ENCODE results near the gene EGR2. TPM values are rescaled to one million over a fixed set of nuclear protein-coding genes. Genes with fewer than 3 reads are reported as not detected.

The EGR2 gene
- polyA plus RNA-seq, 1 donor from 2014 or later: 1.7 TPM

DNA sequence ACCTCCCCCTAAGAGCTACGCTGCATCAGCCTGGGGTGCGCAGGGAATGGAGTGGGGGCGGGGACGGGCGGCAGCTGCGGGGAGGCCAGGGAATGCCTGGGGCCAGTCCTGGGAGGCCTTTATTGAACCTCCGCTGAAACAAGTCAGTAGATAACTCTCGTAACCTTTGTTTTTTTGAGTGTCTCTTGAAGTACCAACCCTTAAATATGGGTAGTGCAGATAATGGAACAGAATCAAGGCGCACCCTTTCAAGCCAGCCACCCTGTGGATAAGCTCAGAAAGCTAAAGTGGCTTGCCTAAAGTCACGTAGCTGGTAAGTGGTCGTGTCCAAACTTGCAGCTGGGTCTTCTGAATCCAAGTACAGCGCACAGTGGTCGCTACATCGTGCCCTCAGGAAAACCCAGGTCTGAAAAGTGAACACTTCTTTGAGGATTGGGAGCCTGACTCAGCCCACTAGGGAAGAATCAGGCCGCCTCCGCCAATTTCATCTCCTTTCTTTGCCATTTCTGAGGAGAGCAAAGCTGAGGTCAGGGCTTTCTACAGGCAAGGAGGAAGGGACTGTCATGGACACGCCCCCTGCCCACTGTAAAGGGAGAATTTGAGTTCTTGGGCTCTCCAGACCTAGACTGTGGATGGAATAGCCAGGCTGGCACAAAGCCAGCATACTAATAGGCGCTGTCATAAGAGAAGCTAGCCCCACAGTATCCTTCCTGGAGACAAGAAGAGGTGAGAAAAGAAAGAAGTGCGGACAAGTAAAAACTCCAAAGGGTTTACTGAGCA, 3.2 kb upstream of the EGR2 start:
- Histone ChIP-seq H3K9ac (ENCODE audit: low read length) (no peak overlapping the region), H3K79me2 (replicated peaks; ENCODE audit: insufficient read depth, low read length) (no peaks in the 10 kb centered on the region), H4K20me1 (ENCODE audit: insufficient read depth) (no peaks in the 10 kb centered on the region), H3K27ac (ENCODE audit: low read length) (no peak overlapping the region), H3K36me3 (ENCODE audit: insufficient read depth, low read length) (no peaks in the 10 kb centered on the region), H3F3A (ENCODE audit: insufficient read depth, low read length, poor library complexity, severe bottlenecking) (peaks cover 4% of the 10 kb centered on the region), H3K9me3 (ENCODE audit: low read length) (no peaks in the 10 kb centered on the region), H2AFZ (ENCODE audit: low read depth, low read length) (no peak overlapping the region), H3K4me2 (ENCODE audit: low read length) (no peak overlapping the region), H3K27me3 (ENCODE audit: insufficient read depth, low read depth, low read length) (peaks cover 69% of the 10 kb centered on the region), H3K4me3 (ENCODE audit: low read length) (peak overlapping the region; percentile 80), H3K9me2 (ENCODE audit: insufficient read depth, low read length) (no peaks in the 10 kb centered on the region)
- TF ChIP-seq EZH2 (IDR thresholded peaks at IDR 0.05; ENCODE audit: borderline replicate concordance, insufficient read depth, low read length, poor library complexity, severe bottlenecking): no peak
- TF ChIP-seq POLR2AphosphoS5 (IDR thresholded peaks at IDR 0.05): no peak
- TF ChIP-seq MXI1 (conservative IDR thresholded peaks at IDR 0.05; ENCODE audit: poor library complexity, severe bottlenecking): no peak
- TF ChIP-seq EP300 (conservative IDR thresholded peaks at IDR 0.05; ENCODE audit: poor library complexity, severe bottlenecking): no peak
- TF ChIP-seq, protein P1, sequence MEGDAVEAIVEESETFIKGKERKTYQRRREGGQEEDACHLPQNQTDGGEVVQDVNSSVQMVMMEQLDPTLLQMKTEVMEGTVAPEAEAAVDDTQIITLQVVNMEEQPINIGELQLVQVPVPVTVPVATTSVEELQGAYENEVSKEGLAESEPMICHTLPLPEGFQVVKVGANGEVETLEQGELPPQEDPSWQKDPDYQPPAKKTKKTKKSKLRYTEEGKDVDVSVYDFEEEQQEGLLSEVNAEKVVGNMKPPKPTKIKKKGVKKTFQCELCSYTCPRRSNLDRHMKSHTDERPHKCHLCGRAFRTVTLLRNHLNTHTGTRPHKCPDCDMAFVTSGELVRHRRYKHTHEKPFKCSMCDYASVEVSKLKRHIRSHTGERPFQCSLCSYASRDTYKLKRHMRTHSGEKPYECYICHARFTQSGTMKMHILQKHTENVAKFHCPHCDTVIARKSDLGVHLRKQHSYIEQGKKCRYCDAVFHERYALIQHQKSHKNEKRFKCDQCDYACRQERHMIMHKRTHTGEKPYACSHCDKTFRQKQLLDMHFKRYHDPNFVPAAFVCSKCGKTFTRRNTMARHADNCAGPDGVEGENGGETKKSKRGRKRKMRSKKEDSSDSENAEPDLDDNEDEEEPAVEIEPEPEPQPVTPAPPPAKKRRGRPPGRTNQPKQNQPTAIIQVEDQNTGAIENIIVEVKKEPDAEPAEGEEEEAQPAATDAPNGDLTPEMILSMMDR (IDR thresholded peaks at IDR 0.05; ENCODE audit: poor library complexity, severe bottlenecking): no peak
- TF ChIP-seq, protein P2, sequence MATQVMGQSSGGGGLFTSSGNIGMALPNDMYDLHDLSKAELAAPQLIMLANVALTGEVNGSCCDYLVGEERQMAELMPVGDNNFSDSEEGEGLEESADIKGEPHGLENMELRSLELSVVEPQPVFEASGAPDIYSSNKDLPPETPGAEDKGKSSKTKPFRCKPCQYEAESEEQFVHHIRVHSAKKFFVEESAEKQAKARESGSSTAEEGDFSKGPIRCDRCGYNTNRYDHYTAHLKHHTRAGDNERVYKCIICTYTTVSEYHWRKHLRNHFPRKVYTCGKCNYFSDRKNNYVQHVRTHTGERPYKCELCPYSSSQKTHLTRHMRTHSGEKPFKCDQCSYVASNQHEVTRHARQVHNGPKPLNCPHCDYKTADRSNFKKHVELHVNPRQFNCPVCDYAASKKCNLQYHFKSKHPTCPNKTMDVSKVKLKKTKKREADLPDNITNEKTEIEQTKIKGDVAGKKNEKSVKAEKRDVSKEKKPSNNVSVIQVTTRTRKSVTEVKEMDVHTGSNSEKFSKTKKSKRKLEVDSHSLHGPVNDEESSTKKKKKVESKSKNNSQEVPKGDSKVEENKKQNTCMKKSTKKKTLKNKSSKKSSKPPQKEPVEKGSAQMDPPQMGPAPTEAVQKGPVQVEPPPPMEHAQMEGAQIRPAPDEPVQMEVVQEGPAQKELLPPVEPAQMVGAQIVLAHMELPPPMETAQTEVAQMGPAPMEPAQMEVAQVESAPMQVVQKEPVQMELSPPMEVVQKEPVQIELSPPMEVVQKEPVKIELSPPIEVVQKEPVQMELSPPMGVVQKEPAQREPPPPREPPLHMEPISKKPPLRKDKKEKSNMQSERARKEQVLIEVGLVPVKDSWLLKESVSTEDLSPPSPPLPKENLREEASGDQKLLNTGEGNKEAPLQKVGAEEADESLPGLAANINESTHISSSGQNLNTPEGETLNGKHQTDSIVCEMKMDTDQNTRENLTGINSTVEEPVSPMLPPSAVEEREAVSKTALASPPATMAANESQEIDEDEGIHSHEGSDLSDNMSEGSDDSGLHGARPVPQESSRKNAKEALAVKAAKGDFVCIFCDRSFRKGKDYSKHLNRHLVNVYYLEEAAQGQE (IDR thresholded peaks at IDR 0.05; ENCODE audit: borderline replicate concordance): no peak

DNA sequence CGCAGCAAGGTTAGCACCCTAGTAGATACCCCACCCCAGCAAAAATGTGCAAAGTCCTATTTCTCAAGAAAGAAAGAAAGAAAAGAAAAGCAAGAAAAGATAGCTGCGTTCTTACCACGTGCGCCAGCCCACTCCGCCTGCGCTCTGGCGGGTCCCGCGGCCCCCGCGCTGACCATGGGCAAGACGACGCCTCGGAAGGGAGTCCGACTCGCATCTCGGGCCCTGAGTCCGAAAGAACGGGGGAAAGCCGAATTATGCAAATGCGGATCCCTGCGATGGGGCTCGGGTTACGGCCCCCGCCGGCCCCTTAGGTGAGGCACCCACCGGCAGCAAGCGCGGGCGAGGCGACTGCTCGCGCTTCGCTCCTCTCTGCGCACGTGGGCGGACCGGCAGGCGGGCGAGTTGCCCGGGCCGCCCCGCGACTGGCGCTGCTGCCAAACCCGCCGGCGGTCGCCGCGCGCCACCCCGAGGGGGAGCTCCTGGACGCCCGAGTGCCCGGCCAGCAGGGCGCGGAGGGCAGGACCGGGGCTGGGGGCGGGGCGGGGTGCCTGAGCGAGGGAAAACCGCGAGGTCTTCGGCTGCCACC, 2.4 kb upstream of the EGR2 start:
- Histone ChIP-seq H3K27ac (ENCODE audit: low read length) (no peak overlapping the region), H2AFZ (ENCODE audit: low read depth, low read length) (no peak overlapping the region), H3K27me3 (ENCODE audit: insufficient read depth, low read depth, low read length) (peaks cover 77% of the 10 kb centered on the region)

More for the DNA sequence above, 2.4 kb upstream of the EGR2 start:
- H3K36me3 ChIP-seq (ENCODE audit: insufficient read depth, low read length): no peaks in the 10 kb centered on the region
- H3K79me2 ChIP-seq (replicated peaks; ENCODE audit: insufficient read depth, low read length): no peaks in the 10 kb centered on the region
- H3K4me2 ChIP-seq (ENCODE audit: low read length): peak overlapping the region; percentile 86
- TF ChIP-seq, protein P1 (IDR thresholded peaks at IDR 0.05; ENCODE audit: poor library complexity, severe bottlenecking): no peak
- peak; percentile 46 for TF ChIP-seq MXI1 (conservative IDR thresholded peaks at IDR 0.05; ENCODE audit: poor library complexity, severe bottlenecking)
- no peaks in the 10 kb centered on the region for H4K20me1 ChIP-seq (ENCODE audit: insufficient read depth)
- H3K4me3 ChIP-seq (ENCODE audit: low read length): peak overlapping the region; percentile 80
- H3K9me2 ChIP-seq (ENCODE audit: insufficient read depth, low read length): no peaks in the 10 kb centered on the region
- H3K9me3 ChIP-seq (ENCODE audit: low read length): no peaks in the 10 kb centered on the region
- no peak overlapping the region for H3K9ac ChIP-seq (ENCODE audit: low read length)
- H3F3A ChIP-seq (ENCODE audit: insufficient read depth, low read length, poor library complexity, severe bottlenecking): peaks cover 4% of the 10 kb centered on the region

Measured in neural cell (in vitro differentiated cells).